HCEC 1CT (cell line): ENCODE measurements around the gene RASSF9.

Source experiments
- DNase-seq: peaks from one replicate; pipeline ENCODE4 v3.0.0-alpha.2; 2017

The RASSF9 gene

GRCh38 chr12:85836197-85837090 is at the start of gene RASSF9:
Gene RASSF9, minus strand, starts transcription at chr12:85836409. Its CDS starts 208 bp downstream, at chr12:85836201.
- DNase-seq = peak; percentile 46

GRCh38 chr12:85883763-85884162 is 47.6 kb upstream of the RASSF9 start:
- DNase-seq = no peak

GRCh38 chr12:85877459-85877858 is 41.2 kb upstream of the RASSF9 start:
- DNase-seq = no peak

DNA sequence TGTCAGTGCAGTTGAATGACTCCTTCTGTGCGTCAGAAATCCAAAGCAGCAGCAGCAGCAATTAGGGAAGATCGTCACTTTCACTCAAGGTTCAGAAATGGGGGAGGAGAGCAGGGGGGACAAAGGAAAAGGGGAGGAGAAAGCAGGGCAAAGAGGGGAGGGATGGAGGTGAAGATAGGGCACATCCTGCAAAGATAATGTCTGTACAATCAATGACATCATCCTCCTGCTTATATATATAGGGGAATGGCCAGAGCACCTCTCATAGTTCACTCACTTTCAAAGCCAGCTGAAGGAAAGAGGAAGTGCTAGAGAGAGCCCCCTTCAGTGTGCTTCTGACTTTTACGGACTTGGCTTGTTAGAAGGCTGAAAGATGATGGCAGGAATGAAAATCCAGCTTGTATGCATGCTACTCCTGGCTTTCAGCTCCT is 37.8 kb upstream of the RASSF9 start, which contains the start of gene NTS:
Gene NTS (plus strand): TSS at position 265 of the 431 bp plus-strand sequence. CDS start 109 bp downstream, at position 374.
- no peak for DNase-seq

GRCh38 chr12:85872497-85873091 is 36.4 kb upstream of the RASSF9 start:
- DNase-seq = peak; percentile 62

GRCh38 chr12:85866986-85867776 is 31.0 kb upstream of the RASSF9 start:
- DNase-seq = peak; percentile 55

DNA sequence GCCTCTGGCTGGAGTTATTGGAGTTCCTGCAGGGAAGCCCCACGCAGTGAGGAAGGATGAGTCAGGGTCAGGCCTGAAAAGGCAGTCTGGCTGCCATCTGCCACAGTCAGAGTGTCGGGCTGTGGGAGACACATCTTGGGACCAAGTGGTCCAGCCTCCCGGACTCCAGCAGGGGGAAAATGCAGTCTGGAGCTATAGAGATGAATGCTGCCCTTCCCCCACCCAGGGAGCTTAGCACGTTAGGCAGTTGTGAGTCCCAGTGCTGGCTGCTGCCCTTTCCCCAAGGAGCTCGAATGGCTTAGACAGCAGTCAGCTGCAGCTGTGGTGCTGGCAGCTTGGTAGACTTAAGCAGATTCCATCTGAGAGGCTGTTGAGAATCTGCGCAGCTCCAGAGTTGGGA is 29.7 kb upstream of the RASSF9 start:
- peak; percentile 20 for DNase-seq

DNA sequence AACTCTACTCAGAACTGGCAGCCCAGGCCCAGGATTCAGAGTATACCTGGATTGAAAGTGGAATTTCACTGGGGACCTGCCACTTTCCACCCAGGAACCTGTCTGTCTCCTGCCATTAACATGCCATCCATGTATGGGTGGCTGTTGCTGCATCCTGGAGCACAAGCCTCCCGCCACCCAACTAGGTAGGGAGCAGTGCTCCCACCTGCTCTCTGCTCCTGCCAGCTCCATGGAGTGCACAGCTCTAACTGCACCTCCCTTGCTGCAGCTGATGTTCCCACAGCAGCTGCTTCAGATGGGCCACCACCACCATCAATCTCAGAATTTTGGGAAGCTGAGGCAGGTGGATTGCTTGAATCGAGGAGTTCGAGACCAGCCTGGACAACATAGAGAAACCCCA is 20.8 kb upstream of the RASSF9 start:
- no peak for DNase-seq

- DNase-seq = no peak
Measured at GRCh38 chr12:85855305-85855704, 19.1 kb upstream of the RASSF9 start.

DNA sequence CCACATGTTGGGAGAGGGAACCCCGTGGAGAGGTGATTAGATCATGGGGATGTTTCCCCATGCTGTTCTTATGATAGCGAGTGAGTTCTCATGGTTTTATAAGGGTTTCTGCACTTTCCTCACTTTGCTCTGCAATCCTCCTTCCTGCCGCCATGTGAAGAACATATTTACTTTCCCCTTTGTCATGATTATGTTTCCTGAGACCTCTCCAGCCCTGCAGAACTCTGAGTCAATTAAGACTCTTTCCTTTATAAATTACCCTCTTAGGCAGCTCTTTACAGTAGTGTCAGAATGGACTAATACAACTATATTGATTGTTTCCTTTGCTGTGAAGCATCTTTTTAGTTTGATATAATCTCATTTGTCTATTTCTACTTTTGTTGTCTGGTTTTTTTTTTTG is 13.1 kb upstream of the RASSF9 start:
- no peak for DNase-seq

DNA sequence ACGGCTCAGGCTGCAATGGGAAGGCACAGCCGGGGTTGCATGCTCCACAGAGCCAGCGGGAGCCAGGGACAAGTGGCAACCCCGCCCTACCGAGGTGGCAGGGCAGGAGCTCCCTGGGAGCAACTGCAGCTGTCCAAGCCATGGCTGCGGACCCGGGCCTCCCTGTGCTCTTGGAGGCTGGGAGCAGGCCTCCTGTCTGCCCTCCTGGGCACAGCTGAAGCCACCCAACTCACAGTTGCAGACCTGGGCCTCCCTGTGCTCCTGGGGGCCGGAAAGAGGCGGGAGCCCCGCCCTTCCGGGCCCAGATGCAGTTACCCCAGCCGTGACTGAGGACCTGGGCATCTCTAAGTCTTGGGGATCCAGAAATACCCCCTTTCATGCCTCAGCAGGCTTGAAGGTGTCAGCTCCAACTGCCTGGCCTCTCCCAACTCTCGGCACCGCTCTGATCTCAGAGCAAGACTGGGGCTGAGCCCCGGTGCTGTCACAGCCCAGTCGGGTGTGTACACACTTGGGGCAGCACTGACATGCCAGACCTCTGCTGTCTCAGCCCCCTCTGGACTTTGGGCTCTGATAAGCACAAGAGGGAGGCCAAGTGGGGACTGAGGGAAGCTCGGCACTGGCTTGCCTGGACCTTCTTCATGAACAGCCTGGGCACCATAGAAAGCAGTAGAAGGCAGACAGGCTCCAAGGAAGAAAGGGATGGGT is 7.5 kb upstream of the RASSF9 start:
- no peak for DNase-seq

DNA sequence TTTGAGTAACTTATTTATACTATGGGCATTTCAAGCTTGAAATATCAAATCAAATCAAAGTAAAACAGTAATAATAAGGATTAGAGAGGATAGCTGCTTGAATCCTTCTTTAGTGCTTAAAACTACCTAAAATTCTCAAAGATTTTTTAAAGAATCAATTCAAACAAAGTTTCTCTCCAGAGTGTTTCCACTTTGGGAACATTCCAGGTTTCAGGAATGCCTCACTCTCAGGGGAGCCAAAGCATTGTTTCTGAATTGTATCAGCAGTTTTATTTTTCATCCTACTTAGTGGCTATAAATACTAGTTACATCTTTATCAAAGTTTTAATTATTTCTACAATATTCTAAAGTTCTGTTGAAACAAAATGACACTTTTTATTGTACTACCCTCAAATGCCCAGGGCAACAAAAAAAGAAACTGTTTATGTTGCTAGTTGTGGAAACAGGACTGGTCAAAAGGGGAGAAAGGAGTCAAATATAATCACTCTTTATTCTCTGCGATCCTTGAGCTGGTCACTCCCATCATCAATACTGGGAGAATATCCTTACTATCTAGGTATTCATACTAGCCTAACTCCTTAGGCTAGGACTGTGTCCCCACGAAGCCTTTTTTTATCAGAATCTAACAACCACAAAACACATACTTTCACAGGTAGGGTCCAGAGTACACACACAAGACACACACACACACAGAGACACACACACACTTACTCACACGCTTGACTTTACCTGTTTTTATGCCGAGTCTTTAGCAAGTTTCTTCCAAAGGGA is 598 bp downstream of the RASSF9 start:
- no peak for DNase-seq

GRCh38 chr12:85834378-85834777 is 1.8 kb downstream of the RASSF9 start:
- DNase-seq = no peak

- no peak for DNase-seq
Measured at GRCh38 chr12:85833579-85833978, 2.6 kb downstream of the RASSF9 start.

GRCh38 chr12:85831327-85831990 is 4.8 kb downstream of the RASSF9 start:
- DNase-seq = no peak

GRCh38 chr12:85829391-85829790 is 6.8 kb downstream of the RASSF9 start:
- DNase-seq = peak; percentile 69

DNA sequence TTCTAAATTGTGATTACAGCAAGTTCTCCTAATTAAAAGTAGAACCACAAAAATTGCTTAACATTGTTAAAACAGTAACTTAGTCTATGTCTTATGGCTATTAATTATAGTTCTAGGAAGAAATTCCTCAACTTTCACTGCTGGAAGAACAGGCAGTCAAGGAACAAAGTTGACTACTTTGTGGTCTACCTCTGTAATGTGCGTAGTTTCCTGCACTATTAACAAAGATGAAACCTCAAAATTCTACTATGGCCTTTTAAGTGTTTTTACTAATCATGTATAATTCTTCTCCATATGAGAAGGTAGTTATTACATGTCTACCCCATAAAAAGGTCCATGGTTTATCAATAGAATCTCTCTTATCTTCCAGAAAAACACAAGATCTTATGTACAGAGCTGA is 7.6 kb downstream of the RASSF9 start:
- no peak for DNase-seq

- no peak for DNase-seq
Measured at GRCh38 chr12:85825746-85826145, 10.5 kb downstream of the RASSF9 start.

GRCh38 chr12:85823436-85824180 is 12.6 kb downstream of the RASSF9 start:
- peak; percentile 64 for DNase-seq

- DNase-seq = peak; percentile 25
Measured at GRCh38 chr12:85821759-85822158, 14.4 kb downstream of the RASSF9 start.

- no peak for DNase-seq
Measured at GRCh38 chr12:85821206-85821605, 15.0 kb downstream of the RASSF9 start.
